NCI-H1930 (cell line): ENCODE measurements around the gene REN.

Experiments
- DNase-seq, 2 experiments: peaks; one replicate each; lab custom pipeline; 2025; lab: John Stamatoyannopoulos, UW

REN gene

DNA sequence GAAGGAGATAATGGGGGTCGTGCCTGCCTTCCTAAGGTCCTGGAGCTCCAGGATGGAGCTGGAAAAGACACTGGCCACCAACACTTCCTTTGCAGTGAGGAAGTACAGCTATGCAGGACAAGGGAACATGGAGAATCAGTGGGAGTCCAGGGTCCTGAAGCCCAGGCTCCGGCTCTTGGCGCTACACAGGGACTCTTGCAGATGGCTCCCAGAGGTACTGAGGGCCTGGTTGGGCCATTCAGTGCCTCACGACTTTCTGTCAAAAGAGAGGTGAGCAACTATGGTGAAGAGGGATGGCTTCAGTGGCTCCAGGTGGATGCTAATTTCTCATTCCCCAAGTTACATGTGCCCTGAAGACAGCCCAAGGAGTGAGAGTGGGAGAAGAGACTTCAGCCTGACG is 12.5 kb downstream of the REN start:
- DNase-seq, result no peak

DNA sequence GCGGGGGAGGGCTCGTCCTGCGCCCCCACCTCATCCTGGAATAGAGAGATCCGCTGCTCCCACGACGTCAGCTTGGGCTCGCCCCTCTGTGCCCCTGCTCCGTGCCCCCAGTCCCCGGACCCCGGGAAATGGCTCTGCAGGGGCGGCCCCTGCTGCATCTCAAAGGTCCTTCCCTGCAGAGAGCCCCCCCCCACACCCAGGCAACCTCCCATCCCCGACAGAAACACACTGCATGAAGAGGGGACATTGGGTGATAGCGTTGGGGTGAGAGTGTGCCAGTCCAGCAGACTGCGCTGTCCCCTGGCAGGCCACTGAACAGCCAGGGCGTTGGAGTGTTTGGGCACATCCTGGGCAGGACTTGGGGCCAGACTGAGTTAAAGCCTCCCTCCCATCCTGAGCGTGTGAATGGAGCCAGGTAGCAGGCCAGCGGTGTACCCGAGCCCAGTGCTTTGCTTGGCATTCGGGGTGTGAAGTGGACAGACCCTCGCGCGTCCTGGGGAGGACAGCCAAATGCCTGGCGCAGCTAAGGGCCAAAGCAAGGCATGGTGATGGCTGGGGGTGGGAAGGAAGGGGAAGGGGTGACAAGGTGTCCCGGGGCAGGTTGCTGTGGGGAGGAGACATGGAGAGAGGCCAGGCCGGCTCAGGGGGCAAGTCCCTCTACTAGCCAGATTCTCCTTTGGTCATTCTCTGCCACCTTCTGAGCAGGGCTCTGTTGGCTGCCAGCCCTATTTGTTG is 13.7 kb downstream of the REN start:
- no peak for DNase-seq

DNA sequence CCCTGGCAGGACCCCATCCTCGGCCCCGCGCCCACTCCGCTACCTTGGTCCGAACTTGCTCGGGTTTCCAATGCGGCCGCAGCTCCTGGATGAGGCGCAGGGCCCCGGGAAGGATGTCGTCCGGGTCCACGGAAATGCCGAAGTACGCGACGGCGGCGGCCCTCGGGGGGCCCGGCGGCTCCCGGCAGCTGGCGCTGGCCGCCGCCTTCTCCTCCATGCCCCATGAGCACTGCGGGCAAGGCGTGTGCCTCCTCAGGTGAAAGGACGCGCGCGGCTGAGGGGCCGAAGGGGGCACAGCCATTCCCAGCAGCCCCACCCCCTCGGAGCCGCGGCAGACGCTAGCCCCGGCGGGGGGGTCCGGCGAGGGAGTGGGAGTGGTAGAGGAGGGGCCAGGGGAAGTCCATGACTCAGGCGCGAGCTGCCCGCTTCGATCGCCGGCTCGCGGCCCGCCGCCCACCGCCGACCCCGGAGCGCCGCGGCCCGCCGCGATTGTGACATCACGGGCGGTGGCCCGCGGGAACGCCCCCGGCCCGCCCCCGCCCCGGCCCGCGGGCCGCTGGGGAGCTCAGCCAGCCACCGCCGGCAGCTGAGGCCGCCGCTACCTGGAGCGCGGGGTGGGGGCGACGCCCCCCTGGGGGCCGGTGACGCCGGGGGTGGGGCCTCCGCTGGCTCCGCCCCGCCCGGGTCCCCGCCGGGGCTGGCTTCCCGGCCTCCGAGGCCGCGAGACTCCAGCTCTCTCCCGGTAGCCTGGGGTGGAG is 14.4 kb downstream of the REN start, which contains the start of gene ETNK2:
ETNK2 (minus strand) TSS at position 493 of the 758 bp plus-strand sequence; CDS start at position 301, 192 bp downstream.
- peak; percentile 60 to 69 for DNase-seq

DNA sequence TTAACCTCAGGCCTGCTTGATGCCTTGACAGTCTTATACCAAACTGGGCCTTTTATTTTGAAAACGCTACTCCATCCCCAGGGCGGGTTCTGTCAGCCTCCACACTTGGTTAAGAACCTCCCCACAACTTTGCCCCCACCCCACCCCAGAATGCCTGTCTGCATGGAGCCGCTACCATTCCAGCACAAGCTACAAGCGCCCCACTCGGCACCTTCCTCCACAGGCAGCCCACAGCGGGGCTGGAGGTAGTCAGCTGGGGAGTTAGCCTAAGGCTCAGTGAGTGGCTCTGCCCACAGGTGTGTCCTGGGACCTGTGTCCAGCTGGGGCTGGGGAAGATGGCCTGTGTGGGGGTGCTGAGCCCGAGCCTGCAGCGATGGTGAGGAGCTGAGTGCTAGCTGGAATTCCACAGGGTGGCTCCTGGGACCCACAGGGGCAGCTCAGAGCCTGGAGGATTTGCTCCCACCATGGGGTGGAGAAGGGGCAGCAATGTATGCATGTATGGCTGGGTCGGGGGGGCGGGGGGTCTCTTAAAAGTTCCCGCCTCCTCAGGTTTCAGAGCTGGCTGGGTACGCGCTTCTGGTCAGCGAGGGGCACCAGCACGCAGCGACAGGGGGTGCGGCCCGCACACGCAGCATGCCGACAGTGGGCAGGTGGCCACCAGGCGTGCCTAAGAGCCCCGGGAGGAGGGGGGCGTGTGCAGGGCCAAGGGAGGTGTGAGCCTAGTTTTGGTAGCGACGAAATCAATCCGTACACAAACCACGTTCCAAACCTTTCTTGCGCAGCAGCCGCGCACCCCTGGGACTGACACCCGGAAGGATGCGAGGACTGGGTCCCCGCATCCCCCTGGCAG is 15.2 kb downstream of the REN start:
- no peak for DNase-seq

DNA sequence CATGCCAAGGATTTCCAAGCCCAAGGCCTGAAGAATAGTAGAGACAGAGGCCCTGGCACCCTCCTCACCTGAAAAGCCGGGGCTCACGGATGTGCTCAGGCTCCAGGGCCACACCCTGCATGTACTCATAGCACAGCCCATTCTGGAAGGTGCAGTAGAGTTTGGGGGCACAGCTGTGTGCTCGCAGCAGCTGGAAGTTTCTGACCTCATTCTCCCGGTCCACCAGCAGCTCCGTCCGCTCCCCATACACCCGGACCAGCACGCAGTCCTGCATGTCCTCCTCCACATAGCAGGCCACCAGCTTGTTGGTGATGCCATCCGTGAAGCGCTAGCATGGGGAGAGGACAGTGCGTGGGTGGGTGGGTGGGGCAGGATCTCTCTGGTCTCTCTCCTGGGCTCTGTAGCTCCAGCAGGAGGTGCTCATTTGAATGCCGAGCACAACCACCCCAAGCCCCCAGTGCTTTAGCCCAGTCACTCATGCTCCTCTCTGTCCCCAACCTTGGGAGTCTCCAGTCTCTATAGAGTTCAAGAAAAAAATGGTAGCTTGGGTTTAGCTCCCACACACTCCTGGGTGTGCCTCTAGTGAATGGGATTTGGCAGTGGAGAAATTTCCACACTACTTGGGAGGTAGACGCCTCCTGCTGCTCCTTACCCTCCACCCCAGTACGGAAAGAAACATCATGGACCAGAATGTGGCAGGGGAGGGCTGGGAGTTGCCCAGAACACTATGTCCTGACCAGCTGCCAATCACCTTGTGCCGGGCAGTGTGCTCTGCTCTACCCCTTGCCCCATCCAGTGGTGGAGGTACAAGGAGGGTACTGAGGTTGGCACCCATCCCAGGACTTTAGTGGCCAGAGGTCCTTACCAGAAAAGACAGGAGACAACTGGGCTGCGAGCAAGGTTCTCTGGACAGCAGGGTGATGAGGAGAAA is 16.2 kb downstream of the REN start:
- no peak for DNase-seq

DNA sequence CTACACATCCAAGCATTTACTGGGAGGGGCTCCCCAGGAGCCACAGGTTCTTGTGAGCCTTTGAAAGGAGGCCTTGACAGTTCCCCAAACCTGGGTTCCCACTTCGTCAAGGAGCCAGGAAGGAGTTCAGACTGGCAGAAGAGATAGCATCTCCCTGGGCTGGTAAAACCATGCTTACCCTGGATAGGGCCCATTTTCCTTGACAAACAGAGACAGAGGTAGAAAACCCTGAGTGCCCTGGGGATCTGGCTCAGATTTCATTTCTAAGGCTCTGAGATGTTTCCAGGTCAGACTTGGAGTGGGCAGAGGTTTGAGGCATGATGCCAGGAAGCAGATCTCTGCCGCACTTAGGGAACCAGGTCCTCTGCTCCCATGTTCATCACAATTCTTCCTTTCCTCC is 17.0 kb downstream of the REN start:
- DNase-seq, result no peak

DNA sequence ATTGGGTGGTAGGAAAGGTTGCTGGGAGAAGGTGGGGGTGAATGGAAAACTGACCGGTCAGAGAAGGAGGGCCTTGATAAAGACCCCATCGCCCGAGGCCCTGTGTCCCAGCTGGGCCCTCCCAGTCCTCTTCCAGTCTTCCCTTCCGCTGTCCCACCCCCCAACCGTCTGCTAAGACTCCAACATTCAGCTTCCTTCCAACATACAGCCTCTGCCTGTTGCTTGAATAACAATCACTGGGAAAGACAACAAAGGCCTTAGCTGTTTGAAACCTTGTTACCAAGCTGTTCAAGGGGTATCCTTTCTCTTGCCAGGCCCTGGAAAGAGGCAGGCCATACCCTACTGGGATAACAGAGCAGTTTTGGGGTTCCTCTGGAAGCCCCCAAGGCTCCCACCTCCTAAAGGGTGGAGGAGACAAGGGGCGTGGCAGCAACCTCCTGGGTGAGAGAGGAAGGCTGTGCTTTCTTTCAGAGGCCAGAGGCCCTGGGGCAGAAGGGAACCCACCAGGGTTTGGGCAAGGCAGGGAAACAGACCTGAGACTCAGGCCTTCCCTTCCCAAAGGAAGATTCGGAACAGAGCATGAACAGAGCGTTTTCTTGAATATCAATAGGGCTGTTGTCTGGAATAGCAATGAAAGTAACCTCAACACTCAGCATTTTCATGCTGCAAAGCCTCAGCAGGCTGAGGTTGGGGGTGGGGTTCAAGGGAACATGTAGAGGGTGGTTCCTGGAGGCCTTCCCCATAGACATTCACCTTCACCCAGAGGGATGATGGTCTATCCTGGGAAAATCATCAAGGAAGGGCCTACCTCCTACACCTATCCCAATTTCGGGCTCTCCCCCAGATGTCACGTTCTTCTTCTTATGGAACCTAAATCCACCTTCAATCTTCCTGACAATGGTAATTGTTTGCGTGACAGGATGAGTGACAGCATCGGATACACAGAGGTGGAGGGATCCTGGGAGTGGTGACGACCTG is 18.4 kb downstream of the REN start:
- no peak for DNase-seq

DNA sequence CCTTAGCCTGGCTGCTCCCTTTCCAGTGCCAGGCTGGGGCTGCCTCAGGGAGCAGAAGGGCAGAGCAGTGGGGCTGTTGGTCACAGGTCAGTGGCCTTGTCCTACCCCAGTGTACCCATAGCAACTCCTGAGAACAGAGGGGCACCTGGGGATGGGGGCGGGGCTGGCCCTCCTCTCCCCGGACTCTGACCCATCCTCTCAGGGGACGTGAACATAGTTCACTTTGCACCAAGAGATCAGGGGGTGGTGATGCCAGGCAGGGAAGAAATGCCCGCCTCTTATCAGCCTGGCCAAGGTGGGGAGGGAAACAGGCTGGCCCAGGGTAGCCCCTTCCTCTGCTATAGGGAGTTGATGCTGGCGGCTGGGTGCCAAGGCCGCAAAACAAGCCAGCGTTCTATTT is 19.2 kb downstream of the REN start:
- DNase-seq, result no peak

DNA sequence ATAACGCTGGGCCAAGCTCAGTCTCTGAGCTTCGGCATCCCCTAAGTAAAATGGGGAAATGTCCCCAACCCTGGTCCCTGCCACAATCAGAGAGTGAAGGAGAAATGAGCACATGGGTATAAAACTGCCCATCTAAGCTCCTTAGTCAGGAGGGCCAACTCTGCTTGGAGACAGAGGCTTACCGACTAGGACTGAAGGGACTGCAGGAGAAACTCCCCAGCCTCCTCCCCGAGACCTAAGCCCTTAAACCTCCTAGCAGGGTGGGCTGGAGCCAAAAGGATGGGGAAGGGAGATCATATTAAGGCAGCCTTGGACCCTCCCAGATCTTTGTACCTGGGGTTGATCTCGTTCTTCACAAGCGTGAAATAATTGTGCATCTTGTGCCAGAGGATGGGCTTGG is 19.8 kb downstream of the REN start:
- no peak for DNase-seq

DNA sequence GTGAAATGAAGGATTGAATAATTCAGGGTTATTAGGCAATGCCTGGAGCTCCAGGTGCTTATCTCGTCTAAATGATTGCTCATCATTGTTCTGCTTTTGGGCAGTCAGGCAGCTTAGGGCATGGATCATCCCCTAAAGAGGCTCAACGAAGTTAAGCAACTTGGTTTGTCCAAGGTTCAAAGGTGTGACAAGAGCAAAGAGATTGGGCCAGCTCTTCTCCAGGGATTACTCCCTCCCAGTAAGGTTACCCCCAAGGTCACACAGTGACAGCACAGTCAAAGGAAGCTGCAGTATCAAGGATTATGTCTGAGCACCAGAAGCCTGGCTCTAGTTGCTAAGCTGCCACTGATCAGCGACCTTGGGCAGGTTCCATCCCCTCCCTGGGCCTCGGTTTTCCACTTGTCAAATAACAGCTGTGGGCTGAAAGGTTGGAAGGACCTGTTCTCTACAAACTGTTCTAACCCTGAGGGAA is 21.1 kb downstream of the REN start:
- no peak for DNase-seq

DNA sequence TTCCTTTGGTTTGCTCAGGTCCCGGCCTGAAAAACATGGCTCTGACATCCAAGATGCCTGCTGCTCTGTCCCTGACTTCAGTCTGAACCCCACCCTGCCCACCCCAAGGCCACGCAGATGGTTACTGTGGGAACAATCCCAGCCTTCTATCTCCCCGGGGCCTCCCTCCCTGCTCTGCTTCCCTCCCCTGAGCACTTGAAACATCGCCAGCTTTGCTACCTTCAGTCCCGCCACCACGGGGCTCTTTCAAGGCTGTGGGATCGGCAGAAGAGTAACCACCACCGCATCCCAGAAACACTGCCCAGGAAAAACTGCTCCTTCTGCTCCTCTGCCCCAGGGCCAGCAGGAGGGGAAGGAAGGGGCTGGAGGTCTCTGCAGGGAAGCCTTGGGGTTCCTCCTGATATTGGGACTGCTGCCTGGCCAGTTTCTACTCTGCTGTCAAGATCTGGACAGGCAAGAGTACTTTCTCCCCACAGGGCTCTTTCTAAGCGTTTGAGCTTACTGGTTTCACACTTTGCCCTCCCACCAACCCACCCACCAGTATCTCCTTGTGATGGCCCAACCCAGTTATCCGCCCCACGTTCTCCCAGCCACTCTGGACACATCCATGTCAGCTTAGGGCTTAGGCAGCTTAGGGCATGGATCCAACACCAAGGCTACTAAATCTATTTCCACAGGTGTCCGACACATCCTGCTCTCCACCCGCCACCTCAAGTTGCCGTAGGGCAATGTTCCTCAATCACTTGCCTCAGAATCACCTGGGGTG is 22.7 kb downstream of the REN start:
- DNase-seq, result no peak

DNA sequence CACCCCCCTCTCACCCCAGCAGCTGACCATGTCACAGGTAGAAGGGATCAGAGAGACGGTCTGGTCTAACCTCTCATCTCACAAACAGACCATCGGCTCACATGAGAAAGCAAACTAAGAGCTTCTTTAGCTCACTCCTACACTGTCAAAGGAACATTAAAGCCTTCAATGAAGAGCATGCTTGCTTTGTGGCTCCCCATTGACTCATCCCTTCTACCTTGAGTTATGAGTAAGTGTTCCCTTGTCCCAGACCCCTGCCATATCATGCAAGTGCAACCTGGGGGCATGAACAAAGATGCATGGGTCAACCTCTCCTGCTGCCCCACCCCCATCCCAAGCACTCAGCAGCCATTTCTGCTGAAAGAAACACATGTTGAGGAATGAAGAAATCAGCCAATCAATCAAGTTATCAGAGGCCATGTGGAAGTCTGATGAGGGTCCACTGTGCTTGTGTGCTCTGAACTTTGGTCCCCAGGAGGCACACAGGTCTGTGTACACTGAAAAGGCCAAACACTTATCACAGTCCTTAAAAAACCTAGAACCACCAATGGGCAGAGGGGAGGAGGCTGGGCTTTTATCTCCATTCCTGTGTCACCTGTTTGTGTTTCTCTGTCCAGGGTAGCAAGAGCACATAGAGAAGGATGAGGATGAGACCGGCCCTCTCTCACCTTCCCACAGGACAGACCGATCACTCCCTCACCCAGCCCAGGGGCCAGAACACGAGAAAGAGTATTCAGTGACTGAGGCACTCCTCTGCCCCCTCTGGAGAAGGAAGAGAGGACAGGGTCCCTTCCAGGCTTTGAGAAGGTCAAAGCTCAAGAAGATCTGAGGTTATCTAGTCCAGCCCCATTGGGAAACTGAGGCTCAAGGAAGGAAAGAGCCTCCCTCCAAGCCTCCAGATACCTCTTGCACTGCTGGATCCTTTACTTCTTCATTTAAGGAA is 23.8 kb downstream of the REN start:
- no peak for DNase-seq

DNA sequence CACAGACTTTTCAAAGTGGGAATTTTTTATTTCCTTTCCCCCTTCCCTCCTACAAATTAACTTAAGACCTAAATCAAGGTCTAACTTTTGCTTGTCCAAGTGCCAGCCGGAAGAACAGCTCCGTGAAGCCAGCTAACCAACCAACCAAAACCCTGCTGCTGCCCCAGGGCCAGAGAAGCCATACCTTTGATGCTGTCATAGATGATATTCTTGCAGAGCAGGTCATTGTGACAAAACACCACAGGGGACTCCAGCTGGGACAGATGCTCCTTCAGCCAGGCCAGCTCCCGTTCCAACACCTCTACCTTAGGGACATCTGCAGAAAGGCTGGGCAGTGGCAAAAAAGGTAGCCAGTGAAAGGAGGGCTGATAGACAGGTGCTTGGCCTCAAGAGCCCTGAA is 25.0 kb downstream of the REN start:
- DNase-seq, result no peak

DNA sequence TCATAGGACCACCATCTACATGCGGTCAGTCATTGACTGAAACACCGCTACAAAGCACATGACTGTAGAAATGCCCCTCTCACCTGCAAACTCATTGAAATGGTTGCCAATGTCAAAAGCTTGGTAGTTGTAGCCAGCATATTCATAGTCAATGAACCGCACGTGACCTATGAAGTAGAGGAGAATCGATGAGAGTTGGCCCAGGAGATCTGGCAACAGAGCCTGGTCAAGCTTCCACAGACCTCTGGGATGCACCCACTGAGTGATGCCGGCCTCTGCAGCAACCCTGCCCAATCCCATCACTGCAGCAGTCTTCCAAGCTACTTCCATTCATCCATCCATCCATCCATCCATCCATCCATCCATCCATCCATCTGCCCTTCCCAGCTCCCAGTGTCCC is 26.2 kb downstream of the REN start:
- no peak for DNase-seq

DNA sequence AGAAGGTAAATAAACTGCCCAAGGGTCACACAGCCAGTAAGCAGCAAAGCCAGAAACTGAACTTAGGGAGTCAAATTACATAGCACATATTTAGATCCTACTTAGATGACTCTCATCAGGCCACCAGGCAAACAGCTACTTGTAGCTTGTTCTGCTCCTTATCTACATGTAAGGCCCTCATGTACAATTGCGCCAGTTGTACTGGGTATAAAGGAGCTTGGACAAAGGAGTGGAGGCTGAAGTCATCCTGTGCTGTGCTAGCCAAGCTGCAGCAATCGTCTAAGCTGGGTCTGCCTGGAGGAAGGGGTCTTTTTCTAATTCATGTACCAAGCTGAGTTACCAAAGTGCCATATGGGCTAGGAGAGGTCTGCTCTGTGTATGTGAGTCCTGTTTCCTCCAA is 27.0 kb downstream of the REN start:
- DNase-seq, result no peak

DNA sequence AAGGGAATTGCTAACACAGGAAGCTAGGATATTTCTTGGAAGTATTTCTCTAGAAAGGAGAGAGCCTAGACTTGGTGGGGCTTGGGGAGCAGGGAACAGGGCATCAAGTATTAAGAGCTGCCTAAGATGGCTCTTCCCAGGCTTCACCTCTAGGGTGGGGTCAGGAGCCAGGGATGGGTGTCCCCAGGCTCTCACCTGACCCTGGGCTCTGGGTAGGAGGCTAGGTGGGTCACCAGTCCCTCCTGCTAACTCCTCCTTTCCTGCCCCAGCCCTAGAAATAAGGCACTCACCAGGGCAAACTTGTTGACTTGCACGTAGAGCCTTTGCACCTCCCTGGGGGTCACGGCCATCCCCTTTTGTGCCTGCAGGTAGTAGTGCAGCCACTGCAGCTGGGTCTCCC is 29.3 kb downstream of the REN start:
- no peak for DNase-seq

DNA sequence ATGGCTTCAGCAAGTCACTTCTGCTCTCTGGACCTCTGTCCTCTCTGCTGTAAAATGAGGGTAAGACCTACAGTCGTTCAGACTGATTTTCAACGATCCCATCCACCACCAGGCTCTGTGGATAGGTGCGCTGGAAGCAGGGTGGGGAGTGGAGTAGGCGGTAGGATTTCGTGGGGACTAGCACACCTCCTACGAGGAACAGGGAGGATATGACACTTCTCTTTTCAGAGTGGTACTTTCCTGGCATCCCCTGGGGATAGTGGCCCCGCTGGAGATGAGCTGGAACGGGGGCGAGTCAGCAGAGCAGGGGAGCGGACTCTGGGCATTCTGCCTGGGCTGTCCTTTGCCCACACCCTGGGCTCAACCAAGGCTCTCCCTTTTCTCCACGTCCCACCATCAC is 32.0 kb downstream of the REN start:
- no peak for DNase-seq

DNA sequence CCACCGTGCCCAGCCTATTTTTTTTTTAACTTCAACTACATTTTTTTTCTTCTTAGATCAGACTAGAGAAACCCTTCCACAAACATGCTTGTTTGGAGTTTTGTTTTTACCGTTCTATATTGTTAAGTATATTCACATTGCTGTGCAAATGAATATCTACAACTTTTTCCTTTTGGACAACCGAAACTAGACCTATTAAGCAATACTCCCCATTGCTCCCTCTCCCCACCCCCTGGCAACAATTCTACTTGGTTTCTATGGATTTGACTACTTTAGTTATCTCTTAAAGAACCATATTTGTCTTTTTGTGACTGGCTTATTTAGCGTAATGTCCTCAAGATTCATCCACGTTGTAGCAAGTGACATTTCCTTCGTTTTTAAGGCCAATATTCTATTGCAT is 33.4 kb downstream of the REN start:
- DNase-seq, result no peak
